IMR-90 (cell line): Measurements from ENCODE around the gene BLTP3B. TPM values are rescaled to one million over a fixed set of nuclear protein-coding genes. Genes with fewer than 3 reads are reported as not detected.

Experiments used
- ATAC-seq: fragments of 200-7000 bp; cut with Tn5 transposase; 2 replicates; pipeline ENCODE4 v1.9.1; 2020; ENCODE audit warnings: low read depth, mild to moderate bottlenecking, moderate library complexity
- BruUV-seq: library from RNA; stranded (reverse); fragments of 400-500 nt; replicated peaks from 2 replicates; lab custom pipeline; 2021; lab: Mats Ljungman, UMichigan
- CTCF ChIA-PET: fragments of 300-600 bp; formaldehyde crosslinking; extraction: SDS; loops from one replicate; lab custom pipeline; 2021; ENCODE audit warnings: antibody characterized with exemption; lab: Yijun Ruan, JAX
- POLR2A ChIA-PET: fragments of 300-600 bp; sonication (Branson Sonifier 250); formaldehyde crosslinking; loops from one replicate; lab custom pipeline; 2022; ENCODE audit warnings: antibody characterized with exemption; ENCODE audit not compliant: unreplicated experiment; lab: Charles Lee
- DNase-seq: peaks from one replicate; pipeline ENCODE4 v3.0.0; 2013
- H2AFZ ChIP-seq: replicated peaks from 2 replicates; pipeline ENCODE3; 2013; ENCODE audit warnings: low read length, mild to moderate bottlenecking; ENCODE audit not compliant: poor library complexity
- H2AK5ac ChIP-seq: 2 replicates; pipeline ENCODE4 v1.6.1; 2013; ENCODE audit warnings: low read depth, low read length, inconsistent platforms
- H2AK9ac ChIP-seq: replicated peaks from 2 replicates; pipeline ENCODE3; 2013; ENCODE audit warnings: mild to moderate bottlenecking, low read depth, low read length, moderate library complexity; ENCODE audit not compliant: poor library complexity
- H2BK120ac ChIP-seq: 2 replicates; pipeline ENCODE4 v1.6.1; 2013; ENCODE audit warnings: low read depth, low read length, inconsistent platforms
- H2BK15ac ChIP-seq: 3 replicates; pipeline ENCODE4 v1.6.1; 2013; ENCODE audit warnings: low read depth, low read length, inconsistent platforms
- H2BK20ac ChIP-seq: 2 replicates; pipeline ENCODE4 v1.6.1; 2013; ENCODE audit warnings: low read depth, mild to moderate bottlenecking, inconsistent platforms, low read length, moderate library complexity
- H2BK5ac ChIP-seq: 2 replicates; pipeline ENCODE4 v1.6.1; 2013; ENCODE audit warnings: mild to moderate bottlenecking, low read depth, low read length, inconsistent platforms; ENCODE audit not compliant: poor library complexity, severe bottlenecking
- H3K14ac ChIP-seq: replicated peaks from 2 replicates; pipeline ENCODE4 v1.6.1; 2013; ENCODE audit warnings: low read depth, low read length, inconsistent platforms
- H3K18ac ChIP-seq: 2 replicates; pipeline ENCODE4 v1.6.1; 2013; ENCODE audit warnings: low read depth, low read length, control low read depth
- H3K23ac ChIP-seq: 2 replicates; pipeline ENCODE4 v1.6.1; 2013; ENCODE audit warnings: low read depth, low read length, inconsistent platforms
- H3K27ac ChIP-seq: 2 replicates; pipeline ENCODE4 v1.5.1; 2013; ENCODE audit warnings: mild to moderate bottlenecking, control low read depth, low read length; ENCODE audit not compliant: insufficient read depth
- H3K27me3 ChIP-seq: 2 replicates; pipeline ENCODE4 v1.6.1; 2013; ENCODE audit warnings: low read length; ENCODE audit not compliant: control insufficient read depth, insufficient read depth
- H3K36me3 ChIP-seq: 2 replicates; pipeline ENCODE4 v1.6.1; 2013; ENCODE audit warnings: low read length, mixed read lengths; ENCODE audit not compliant: control insufficient read depth, insufficient read depth
- H3K4ac ChIP-seq: 2 replicates; pipeline ENCODE4 v1.6.1; 2013; ENCODE audit warnings: low read depth, low read length, inconsistent platforms
- H3K4me1 ChIP-seq: 2 replicates; pipeline ENCODE4 v1.6.1; 2013; ENCODE audit warnings: low read length, mixed read lengths; ENCODE audit not compliant: control insufficient read depth, insufficient read depth
- H3K4me2 ChIP-seq: 2 replicates; pipeline ENCODE4 v1.6.1; 2013; ENCODE audit warnings: low read depth, mild to moderate bottlenecking, control low read depth, low read length, moderate library complexity
- H3K4me3 ChIP-seq: 2 replicates; pipeline ENCODE4 v1.5.1; 2013; ENCODE audit warnings: low read depth, mild to moderate bottlenecking, control low read depth, low read length, moderate library complexity; ENCODE audit not compliant: insufficient read depth
- H3K56ac ChIP-seq: 2 replicates; pipeline ENCODE4 v1.6.1; 2013; ENCODE audit warnings: low read length, inconsistent platforms; ENCODE audit not compliant: insufficient read depth; ENCODE audit errors: extremely low read depth
- H3K79me1 ChIP-seq, 2 experiments: 2 replicates each; pipeline ENCODE4 v1.6.1; 2013; ENCODE audit warnings: low read length in 2 of 2, inconsistent platforms in 1 of 2, low read depth in 1 of 2
- H3K9ac ChIP-seq: 2 replicates; pipeline ENCODE4 v1.6.1; 2013; ENCODE audit warnings: low read depth, low read length, control low read depth
- H3K9me1 ChIP-seq: 2 replicates; pipeline ENCODE4 v1.6.1; 2013; ENCODE audit warnings: low read length, inconsistent platforms; ENCODE audit not compliant: insufficient read depth
- H3K9me3 ChIP-seq: 2 replicates; pipeline ENCODE4 v1.6.1; 2013; ENCODE audit warnings: low read length; ENCODE audit not compliant: control insufficient read depth, insufficient read depth
- H4K20me1 ChIP-seq: 2 replicates; pipeline ENCODE4 v1.6.1; 2013; ENCODE audit warnings: low read length, inconsistent platforms; ENCODE audit not compliant: insufficient read depth
- H4K5ac ChIP-seq: 2 replicates; pipeline ENCODE4 v1.6.1; 2013; ENCODE audit warnings: mild to moderate bottlenecking, low read depth, low read length, control low read depth
- H4K8ac ChIP-seq, 2 experiments: 2 replicates each; pipeline ENCODE4 v1.6.1; 2013; ENCODE audit warnings: low read depth in 2 of 2, low read length in 2 of 2, control low read depth in 1 of 2, inconsistent platforms in 1 of 2
- H4K91ac ChIP-seq: 2 replicates; pipeline ENCODE4 v1.6.1; 2013; ENCODE audit warnings: low read depth, low read length, inconsistent platforms; ENCODE audit not compliant: insufficient read depth
- POLR2A ChIP-seq: IDR thresholded peaks from 2 replicates; pipeline ENCODE4 v1.6.1; 2012; ENCODE audit warnings: mild to moderate bottlenecking, low read depth, low read length
- RCOR1 ChIP-seq: IDR thresholded peaks from 2 replicates; pipeline ENCODE4 v1.6.1; 2012; ENCODE audit warnings: mild to moderate bottlenecking, low read length, improper control_type of control experiment; ENCODE audit not compliant: insufficient replicate concordance
- SMC3 ChIP-seq: fragments of 150-350 bp; IDR thresholded peaks from 2 replicates; pipeline ENCODE4 v1.6.1; 2016; ENCODE audit warnings: low read depth, mild to moderate bottlenecking, antibody characterized with exemption, low read length, moderate library complexity
- USF2 ChIP-seq: fragments of 150-350 bp; IDR thresholded peaks from 2 replicates; pipeline ENCODE4 v1.6.1; 2017; ENCODE audit warnings: mild to moderate bottlenecking, antibody characterized with exemption, low read length, low read depth
- WGBS, 2 experiments: methylation state at CpG; one replicate each; pipeline versions ENCODE4 v1.1.5 to v1.1.7; 2013; ENCODE audit warnings: missing lambda C conversion rate in 2 of 2; ENCODE audit not compliant: insufficient read length in 1 of 2; ENCODE audit errors: extremely low coverage in 2 of 2; 5-methylcytosine and 5-hydroxymethylcytosine counted together
- dilution Hi-C: fragments of 300-500 bp; cut with HindIII; formaldehyde crosslinking; loops from one replicate; pipeline ENCODE4 v1.14.3; 2018; ENCODE audit warnings: low sequenced_read_pairs; ENCODE audit not compliant: unreplicated experiment
- in situ Hi-C: fragments of 300-500 bp; cut with MboI; formaldehyde crosslinking; loops from 3 replicates; pipeline ENCODE4 v1.14.3; 2019; ENCODE audit warnings: low sequenced_read_pairs, inconsistent platforms, mixed read lengths
- intact Hi-C: fragments of 100-400 bp; cut with micrococcal nuclease; formaldehyde crosslinking; loops from 2 replicates; pipeline ENCODE4 v1.10.0; 2022
- polyA plus RNA-seq, 3 experiments: library from polyadenylated mRNA; depleted of rRNA; stranded (reverse); fragments of >200 nt; gene quantifications; 2 replicates each; pipeline ENCODE4 v1.2.3, GENCODE V29; 2012; ENCODE audit warnings: low replicate concordance in 1 of 3
- total RNA-seq: library from RNA; depleted of rRNA; stranded (reverse); fragments of >200 nt; gene quantifications from 2 replicates; pipeline ENCODE4 v1.2.3, GENCODE V29; 2012

BLTP3B gene
- total and polyA plus RNA-seq, 2 of the 4 experiments (the other 2 are of a cell fraction) = 8.9 to 38.7 TPM

GRCh38 chr12:100120355-100120754 is 22.3 kb downstream of the BLTP3B start:
- H2BK5ac ChIP-seq = no peak overlapping the region
- in situ Hi-C loops = no loop called here
- H3K4me1 ChIP-seq = peaks cover 7% of the 10 kb centered on the region
- intact Hi-C loops = no loop called here
- no peak overlapping the region for H4K8ac ChIP-seq
- peaks cover 15% of the 10 kb centered on the region for H4K20me1 ChIP-seq
- no peak overlapping the region for H3K23ac ChIP-seq
- no peaks in the 10 kb centered on the region for H3K36me3 ChIP-seq
- H4K5ac ChIP-seq = no peak overlapping the region
- H3K27ac ChIP-seq = no peak overlapping the region
- DNase-seq (no peak), ATAC-seq (no peak)
- H3K4me2 ChIP-seq = no peak overlapping the region
- no peak overlapping the region for H3K18ac ChIP-seq
- TF ChIP-seq SMC3 (no peak), RCOR1 (no peak), USF2 (no peak), POLR2A (no peak)
- dilution Hi-C loops = no loop called here
- no TSS peak for BruUV-seq
- H2BK20ac ChIP-seq = no peak overlapping the region
- no peak overlapping the region for H2BK120ac ChIP-seq
- H3K56ac ChIP-seq = no peak overlapping the region
- CTCF ChIA-PET = interaction anchor here (1.3 kb wide), 1 partner anchor 147 kb away, joined by 3 read pairs; no protein-coding TSS in a partner anchor
- peaks cover 12% of the 10 kb centered on the region for H3K9me1 ChIP-seq
- H3K9me3 ChIP-seq = no peaks in the 10 kb centered on the region
- no peak overlapping the region for H3K14ac ChIP-seq
- H2BK15ac ChIP-seq = no peak overlapping the region
- no peak overlapping the region for H4K91ac ChIP-seq
- no peak overlapping the region for H3K4ac ChIP-seq
- H3K9ac ChIP-seq = no peak overlapping the region
- no peak overlapping the region for H3K4me3 ChIP-seq
- WGBS, 2 experiments = no CpG with 5 or more reads among the region's 1 CpG
- H3K27me3 ChIP-seq = no peaks in the 10 kb centered on the region
- H2AFZ ChIP-seq = no peak overlapping the region
- POLR2A ChIA-PET = no interaction called here
- no peak overlapping the region for H2AK9ac ChIP-seq
- peaks cover 19 to 43% of the 10 kb centered on the region in 2 experiments for H3K79me1 ChIP-seq
- no peak overlapping the region for H2AK5ac ChIP-seq
